Fibroblast of skin of abdomen (primary cell): Measurements from ENCODE around the gene CFAP74.

Experiments
- DNase-seq: peaks from one replicate; pipeline ENCODE4 v3.0.0-alpha.2; 2013

CFAP74 gene

DNA sequence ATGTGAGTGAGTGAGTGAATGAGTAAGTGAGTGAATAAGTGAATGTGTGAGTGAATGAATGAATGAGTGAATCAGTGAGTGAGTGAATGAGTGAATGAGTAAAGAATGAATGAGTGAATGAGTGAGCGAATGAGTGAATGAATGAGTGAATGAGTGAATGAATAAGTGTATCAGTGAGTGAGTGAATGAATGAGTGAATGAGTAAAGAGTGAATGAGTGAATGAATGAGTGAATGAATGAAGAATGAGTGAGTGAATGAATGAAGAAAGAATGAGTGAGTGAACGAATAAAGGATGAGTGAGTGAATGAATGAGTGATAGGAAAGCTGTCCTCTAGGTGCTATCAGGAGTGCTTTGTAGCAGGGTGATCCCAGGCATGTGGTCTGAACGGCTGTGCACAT lies 35.7 kb downstream of the CFAP74 start:
- no peak for DNase-seq

DNA sequence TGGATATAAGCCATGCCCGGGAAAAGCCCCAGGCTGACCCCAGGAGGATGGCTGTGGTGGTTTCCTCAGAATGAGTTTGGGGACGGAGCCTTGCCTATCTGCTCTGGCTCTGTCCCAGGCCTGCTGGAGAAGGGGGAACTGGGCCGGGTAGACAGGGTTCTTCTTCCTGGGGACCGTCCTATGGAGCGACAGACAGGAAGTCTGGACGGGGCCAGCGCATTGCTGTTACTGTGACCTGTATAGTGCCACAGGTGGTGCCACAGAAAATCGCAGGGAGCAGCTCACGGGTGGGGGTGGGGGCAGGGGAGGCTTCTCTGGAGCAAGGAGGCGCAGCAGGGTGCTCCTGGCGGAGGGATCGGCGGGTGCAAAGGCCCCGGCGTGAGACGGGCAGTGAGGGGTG lies 36.4 kb downstream of the CFAP74 start:
- DNase-seq = no peak

DNA sequence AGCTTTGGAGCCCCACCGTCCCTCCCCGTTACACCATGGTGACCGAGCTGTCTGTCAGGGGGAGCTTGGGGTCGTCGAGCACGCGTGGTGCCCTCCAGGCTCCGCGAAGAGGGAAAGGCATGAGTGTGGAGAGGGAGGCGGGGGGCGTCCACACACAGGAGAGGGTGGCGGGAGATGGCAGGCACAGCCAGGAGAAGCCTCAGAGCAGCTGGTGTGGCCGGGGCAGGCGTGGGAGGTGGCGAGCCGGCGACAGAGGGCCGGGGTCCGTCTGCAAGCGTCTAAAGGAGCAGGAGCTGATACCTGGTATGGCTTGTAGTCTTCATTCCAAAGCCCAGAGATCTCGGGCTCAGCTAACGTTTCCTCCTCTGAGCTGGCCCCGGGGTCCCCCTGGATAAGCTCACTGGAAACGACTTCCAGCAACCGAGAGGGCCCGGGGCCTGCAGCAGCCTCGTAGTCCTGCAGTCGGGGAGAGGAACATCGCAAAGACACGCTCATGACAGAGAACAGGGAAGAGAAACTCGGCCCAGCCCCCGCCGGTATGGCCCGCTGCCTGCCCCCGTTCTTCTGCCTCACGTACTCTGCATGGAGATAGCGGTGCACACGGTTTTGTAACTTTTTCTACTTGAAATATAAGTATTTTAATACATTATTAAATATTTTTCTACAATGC lies 37.4 kb downstream of the CFAP74 start:
- no peak for DNase-seq

DNA sequence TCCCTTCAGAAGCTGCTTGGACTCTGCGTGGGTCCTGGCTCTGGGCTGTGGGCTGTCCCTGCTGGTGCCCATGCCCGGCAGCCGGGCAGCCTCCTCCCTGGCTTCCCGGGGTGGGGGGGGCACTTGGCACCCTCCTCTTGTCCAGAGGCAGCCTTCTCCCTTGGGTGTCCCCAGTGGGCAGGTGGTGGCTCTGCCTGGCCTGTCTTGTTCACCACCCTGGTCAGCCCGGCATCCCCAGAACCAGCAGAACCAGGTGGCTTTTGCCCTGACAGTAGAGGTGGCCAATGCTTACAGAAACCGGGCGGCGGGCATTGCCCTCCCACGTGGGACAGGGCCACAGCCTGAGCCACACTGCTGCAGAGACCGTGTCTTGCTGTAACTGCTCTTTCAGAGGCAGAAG lies 38.0 kb downstream of the CFAP74 start:
- DNase-seq = no peak

DNA sequence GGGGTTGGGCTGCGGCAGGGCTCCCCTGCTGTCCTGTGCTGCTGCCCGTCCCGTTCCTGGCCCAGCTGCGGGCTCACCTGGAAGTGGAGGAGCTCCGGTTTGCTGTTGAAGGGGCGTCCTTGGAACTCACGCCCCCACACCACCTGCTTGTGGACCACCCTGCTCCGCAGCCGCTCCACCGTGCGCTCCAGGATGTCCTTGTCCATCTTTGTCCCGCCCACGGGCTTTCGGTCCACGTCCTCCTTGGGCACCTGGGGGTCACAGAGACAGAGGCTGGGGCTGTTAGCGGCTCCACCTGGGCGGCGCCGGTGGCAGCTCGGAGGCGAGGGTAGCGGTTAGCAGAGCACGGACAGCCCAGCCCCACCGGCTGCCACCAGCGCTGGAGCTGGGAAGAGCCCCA lies 38.8 kb downstream of the CFAP74 start:
- DNase-seq = no peak

DNA sequence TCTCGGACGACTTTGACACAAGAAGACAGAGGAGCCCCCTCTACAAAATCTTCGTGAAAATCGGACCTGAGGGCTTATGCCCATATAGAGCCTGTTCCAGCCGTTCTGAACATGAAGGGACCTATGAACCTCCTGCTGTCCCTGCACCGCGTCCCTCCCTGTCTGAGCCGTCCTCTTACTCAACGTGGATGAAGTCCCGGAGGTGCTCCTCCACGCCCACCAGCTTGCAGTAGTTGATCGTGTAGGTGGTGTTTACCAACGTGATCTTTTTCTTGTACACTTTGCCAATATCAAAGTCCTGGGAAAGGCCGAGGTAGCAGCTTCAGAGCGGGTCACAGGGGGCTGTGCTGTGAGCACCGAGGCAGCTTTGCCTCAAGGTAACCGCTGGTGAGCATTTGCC lies 40.0 kb downstream of the CFAP74 start:
- no peak for DNase-seq

DNA sequence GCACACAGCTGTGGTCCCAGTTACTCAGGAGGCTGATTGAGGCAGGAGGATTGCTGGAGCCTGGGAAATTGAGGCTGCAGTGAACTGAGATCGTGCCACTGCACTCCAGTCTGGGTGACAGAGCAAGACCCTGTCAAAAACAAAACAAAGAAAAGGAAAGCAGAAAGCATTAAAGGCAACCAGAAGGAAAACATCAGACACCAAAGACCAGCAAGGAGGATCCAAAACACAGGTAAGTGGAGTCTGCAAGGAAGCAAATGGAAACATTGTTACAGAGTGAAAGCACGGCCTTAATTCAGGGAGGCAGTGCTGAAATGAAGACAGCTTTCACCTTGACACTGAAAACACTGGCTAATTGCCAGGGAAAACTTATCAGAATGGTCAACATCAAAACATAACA lies 40.8 kb downstream of the CFAP74 start:
- no peak for DNase-seq

DNA sequence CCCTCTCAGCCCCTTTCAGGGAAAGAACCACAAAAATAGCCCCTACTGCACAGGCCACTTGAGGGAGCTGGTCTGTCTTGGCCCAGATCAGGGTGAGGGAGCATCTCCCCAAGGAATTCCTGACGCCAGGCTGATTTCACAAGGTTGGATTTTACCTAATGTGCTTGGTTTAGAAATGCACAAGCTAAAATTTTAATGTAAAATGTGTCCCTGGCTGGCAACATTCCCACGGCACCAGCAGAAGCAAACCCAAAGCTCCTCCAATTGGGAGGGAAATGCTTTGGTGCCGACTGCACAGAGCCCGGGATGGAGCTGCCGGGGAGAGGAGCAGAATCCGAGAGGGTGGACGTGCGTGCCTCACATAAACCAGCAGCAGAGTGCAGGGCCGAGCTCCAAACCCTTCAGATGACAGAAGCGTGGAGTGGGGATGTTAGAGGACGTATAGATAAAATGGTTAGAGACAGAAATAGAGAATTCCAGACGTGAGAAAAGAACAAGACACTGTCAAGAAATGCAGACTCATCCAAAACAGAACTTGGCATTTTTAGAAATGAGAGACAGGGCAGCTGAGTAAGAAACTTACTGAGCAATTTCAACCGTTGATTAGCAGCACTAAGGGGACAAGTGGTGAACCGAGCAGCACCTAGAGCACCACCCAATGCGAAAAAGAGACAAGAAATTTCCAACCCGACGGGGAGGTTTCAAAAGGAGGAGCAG lies 42.9 kb downstream of the CFAP74 start:
- DNase-seq = no peak

DNA sequence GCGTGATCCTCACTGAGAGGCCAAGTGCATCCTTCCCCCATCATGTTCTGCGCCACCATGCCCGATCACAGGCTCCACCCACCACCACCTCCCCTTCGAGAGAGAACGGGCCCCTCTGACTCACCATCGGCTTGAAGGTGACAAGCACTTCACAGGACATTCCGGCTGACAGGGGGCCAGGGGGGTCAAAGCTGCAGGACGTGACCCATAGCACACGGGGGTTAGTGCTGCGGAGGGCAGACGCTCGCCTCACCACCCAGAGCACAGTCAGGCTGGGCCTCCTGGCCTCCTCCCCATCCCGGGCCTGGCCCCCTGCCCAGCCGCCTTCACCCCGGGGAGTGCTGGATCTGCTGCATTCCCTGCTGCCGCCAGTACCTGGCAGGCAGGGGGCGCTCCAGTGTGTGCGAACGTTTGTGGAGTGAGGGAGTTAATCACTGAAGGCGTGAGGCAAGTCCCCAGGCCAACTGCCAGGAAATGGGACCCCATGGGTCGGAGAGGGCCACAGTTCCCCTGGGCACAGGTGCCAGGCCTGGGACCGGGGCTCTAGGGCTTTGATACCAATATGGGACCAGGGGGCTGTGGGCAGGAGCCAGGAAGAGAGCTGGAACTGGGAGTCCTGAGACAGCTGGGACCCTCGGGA lies 43.6 kb downstream of the CFAP74 start:
- DNase-seq = peak; percentile 59

DNA sequence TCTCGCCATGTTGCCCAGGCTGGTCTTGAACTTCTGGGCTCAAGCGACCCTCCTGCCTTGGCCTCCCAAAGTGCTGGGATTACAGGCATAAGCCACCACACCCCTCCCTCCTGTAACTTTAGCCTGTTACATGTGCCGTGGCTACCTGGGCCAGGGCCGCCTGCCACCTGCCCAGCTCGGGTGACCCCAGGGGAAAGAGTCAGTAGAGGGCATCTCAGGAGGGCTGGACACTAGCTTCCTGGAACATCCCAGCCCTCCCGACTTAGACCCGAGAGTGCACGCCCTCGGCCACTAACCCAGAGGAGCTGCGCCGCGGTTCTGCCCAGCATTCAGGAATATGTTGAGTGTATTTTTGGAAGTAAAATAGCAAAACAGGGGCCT lies 44.1 kb downstream of the CFAP74 start:
- no peak for DNase-seq

DNA sequence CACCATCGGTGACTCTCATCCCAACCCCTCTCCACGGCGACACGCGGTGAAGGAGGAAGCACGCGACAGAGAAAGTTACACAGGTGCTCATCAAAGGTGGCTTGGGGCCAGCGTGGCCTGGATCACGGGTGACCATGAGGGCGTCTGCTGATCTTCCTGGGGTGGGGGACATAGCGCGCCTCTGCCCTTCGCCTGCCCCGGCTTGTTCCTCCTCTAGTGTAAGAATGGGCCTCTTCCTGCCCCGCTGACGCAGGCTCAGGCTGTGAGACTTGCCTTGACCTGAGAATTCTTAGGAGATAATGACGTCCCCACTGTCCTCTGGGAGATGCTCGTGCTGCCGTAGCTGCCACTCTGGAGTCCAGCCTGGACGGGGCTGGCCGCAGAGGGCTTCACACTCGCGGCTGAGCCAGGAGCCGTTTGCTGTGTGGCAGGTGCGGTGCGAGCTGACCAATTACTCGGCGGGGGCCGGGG lies 45.5 kb downstream of the CFAP74 start:
- DNase-seq = no peak

DNA sequence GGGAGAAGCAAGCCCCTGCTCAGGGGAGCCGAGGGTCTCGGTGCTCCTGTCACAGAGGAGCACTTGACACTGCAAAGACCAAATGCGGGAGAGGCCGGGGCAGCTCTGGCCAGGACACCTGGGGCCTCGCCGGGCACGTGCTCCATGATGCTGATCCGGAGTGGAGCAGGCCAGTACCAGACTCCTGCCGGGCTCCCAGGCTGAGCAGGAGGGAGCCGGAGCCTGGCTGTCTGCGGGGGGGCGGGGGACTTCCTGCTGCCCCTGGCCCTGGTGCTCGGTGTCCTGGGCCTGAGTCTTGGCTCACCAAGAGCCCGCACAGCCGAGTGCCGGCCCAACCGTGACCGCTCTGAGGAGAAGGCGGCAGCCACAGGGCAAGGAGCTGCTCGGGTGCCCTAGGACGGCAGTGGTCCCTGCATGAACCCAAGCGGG lies 46.0 kb downstream of the CFAP74 start:
- no peak for DNase-seq

DNA sequence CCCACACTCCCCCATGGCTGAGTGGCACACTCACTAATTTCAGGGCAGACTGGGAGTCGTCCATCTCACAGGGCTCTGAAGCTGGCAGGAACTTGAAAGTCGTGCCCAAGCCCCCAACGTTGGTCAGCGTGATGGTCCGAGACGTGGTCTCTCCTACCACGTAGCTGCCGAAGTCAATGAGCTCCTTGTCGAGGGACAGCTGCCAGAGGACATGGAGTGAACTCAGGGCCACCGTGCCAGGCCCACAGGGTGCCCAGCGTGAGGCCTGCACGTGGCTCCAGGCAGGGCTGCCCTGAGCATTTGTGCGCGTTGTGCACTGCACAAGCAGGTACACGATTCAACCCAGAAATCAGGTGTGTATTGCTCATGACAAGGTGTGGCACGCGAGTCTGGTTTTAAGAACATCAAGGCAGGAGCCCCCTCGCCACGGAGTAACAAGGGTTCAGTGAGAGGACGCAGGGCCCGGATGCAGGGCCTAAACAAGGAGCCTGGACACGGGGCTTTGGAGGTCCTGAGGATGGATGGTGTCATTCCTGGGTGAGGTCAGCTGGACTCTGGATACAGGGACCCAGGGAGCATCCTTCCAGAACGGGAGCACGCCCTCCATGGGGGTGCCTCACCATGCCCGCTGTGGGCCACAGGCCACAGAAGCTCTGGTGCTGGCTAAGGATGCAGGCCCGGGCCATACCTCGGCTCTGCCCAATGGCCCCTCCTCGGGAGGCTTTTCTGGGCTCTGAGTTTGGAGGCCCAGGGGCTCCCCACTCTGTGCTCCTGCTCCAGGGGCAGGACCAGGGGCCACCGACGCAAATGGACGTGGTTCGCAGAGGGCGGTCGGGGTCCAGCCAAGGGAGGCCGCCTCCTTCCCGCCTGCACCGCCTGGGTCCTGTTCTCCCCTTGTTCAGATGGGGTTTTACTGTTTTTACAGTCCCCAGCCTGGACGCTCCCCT lies 46.7 kb downstream of the CFAP74 start:
- DNase-seq = no peak

DNA sequence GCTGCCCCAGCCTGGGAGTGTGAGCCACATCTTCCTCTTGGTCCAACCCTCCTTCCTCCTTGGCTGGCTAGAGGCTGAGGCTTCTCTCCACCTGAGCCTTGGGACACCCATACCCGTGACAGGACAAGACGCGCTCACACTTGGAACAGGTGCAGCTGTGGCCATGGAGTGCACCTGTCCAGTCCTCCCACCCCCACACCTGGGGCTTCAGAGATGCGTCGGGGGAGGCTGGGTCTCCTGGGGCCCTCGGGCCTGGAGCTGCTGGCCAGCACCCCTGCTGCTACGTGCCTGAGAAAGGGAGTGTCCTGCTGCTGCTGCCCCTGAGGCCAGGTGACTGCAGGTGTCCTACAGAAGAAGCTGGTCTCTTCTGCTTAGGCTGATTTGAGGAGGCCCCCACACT lies 47.5 kb downstream of the CFAP74 start:
- no peak for DNase-seq

DNA sequence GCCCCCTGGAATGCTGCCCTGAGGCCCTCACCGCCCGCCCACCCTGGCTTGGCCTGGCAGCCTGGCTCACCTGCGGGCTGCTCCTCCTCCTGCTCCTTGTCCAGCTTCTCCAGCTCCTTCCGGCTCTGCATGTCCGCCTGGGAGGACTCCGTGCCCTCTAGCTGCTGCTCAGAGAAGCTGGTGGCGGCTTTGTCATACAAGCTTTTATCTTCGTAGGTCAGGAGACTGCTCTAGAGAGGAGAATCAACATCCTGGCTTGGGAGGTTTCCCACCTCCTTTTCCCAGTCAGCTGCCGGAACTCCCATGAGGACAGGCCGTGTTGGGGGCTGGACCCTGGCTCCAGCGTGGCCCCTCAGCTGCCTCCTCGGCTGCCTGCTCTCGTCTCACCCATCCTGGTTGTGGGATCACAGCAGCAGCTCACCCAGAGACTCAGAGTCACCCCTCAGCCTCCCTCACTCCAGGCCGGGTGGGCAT lies 47.9 kb downstream of the CFAP74 start:
- DNase-seq = no peak

DNA sequence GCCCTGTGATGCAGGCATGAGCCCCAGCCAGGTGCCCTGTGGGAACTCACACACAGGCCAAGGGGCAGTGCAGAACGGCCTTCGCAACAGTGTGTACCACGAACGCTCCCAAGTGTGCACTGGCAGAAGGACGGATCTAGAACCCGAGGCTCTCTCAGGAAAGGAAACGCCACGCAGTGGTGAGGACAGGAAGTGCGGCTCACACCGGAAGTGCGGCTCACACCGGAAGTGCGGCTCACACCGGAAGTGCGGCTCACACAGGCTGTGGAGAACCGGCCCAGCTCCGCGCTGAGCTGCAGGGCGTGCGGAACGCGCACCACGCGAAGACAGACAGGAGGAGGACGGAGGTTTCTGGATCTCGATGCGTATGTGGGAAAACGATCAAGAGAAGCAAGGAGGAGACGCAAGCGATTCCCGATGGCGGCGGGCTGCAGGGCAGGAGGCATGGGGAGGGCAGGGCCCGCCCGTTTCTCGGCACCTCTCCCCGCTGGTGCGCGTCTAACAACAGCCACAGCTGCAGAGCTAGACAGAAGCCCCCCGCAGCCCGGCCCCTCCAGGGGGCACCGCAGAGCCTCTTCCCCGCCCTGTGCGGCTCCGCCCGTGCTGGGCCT lies 48.6 kb downstream of the CFAP74 start:
- DNase-seq = no peak

DNA sequence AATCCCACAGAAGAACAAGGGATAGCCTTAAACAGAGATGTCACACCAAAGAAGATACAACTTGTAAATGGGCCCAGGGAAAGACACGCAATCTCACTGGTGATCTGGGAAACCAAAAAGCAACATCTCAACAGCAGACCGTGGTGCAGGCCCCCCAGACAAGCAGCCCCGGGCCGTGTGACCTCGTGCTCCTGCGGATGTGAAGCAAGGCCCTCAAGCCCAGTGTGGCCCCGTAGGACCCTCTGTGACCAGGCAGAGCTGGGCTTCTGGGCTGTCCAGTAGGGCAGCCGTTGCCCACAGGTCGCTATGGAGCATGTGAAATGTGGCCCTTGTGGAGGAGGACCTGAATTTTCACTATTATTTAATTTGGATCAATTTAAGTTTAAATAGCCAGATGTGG lies 49.6 kb downstream of the CFAP74 start:
- no peak for DNase-seq

DNA sequence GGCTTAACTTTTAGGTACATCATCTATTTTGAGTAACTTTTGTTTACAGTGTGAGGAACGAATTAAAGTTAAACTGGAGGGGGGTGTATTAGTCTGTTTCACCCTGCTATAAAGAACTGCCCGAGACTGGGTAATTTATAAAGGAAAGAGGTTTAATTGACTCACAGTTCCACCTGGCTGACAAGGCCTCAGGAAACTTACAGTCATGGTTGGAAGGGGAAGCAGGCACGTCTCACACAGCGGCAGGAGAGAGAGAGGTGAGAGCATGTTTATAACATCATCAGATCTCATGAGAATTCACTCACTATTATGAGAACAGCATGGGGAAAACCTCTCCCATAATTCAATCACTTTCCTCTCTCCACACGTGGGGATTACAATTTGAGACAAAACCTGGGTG lies 52.6 kb downstream of the CFAP74 start:
- no peak for DNase-seq

DNA sequence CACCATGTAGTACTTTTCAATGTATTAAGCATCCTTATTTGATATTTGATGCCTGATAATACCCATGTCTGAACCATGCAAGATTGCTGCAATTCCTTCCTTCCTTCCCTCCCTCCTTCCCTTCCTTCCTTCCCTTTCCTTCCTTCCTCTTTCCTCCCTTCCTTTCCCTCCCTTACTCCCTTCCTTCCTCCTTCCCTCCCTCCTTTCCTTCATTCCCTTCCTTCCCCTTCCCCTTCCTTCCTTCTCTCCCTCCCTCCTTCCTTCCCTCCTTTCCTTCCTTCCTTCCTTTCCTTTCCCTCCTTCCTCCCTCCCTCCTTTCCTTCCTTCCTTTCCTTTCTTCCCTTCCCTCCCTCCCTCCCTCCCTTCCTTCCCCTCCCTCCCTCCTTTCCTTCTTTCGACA lies 54.8 kb downstream of the CFAP74 start:
- no peak for DNase-seq

DNA sequence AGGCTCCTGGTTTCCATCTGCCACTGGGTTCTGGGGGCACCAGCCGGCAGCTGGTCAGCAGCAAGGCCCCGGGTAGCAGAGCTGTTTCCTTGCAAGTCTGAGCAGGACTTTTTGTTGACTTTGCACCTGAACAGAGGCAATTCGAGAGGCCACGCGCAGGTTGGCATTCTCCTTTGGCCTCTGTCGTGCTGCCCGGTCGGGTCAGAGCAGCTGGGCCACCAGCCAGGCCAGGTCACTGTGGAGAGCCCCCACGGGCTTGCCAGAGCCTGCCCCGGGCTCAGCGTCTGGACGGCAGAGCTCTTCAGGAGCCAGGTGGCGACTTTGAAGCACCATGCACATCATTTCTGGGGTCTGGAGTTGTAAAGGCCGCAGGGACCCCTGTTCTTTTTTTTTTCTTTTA lies 56.1 kb downstream of the CFAP74 start:
- DNase-seq = no peak

DNA sequence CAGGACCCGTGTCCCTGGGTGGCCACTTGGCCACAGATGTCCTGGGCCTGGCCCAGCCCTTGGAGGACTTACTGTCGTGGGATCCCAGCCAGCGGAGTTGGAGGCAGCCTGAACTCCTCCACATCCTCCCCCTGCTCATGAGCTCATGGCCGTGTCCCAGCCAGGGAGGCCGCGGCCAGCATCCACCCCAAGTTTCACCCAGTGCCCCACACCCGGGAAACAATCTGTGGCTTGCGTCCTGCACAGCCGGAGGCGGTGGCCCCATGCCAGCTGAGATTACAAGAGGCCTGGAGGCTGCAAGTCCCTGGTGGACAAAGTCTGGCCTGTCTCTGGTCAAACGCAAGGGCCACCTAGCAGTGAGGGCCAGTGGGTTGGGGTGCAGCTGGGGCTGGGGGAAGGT lies 57.0 kb downstream of the CFAP74 start:
- DNase-seq = no peak

DNA sequence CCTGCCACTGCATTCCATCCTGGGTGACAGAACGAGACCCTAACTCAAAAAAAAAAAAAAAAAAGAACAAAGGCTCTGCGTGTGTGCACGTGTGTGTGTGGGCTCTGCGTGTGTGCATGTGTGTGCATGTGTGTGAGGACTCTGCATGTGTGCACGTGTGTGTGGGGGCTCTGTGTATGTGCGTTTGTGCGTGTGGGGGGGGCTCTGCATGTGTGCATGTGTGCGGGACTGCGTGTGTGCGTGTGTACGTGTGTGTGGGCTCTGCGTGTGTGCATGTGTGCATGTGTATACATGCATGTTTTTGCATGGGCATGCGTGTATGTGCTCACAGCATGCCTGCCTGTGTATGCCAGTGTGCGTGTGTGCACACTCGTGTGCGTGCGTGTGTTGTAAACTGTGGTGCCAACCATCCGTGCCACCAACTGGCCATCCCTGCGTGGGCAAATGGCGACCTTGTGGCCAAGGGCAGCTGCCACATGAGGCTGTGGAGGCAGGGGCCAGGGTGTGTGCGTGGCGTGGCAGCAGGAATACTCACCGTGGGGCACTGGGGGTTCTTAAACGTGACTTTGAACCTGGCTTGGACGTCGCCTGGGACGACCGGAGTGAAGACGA lies 57.7 kb downstream of the CFAP74 start:
- no peak for DNase-seq
